Uterus (tissue), 2 donors: Measurements from ENCODE around the gene KRTAP10-3.

Experiments used
- CTCF ChIP-seq, 4 experiments: fragments of 200-600 bp in 2 of 4; fragments of 450-650 bp in 2 of 4; sonication (generic) in 2 of 4; IDR thresholded peaks; one replicate each; pipeline ENCODE4 v1.5.1; 2016 to 2019; ENCODE audit warnings: antibody characterized with exemption in 4 of 4, mild to moderate bottlenecking in 2 of 4, moderate library complexity in 1 of 4
- POLR2A ChIP-seq, 2 donors: fragments of 450-650 bp; IDR thresholded peaks; one replicate each; pipeline ENCODE4 v1.6.1; 2016; ENCODE audit warnings: antibody characterized with exemption in 2 of 2, mild to moderate bottlenecking in 1 of 2, moderate library complexity in 1 of 2

- TF ChIP-seq CTCF (IDR thresholded peaks at IDR 0.05) = no peak
- no peak for TF ChIP-seq POLR2A (IDR thresholded peaks at IDR 0.05)
Observed at GRCh38 chr21:44574457-44575306, 16.1 kb upstream of the KRTAP10-3 start.
